Mesodermal cell (in vitro differentiated cells): ENCODE results near the gene FLCN.

Experiments
- H3K27ac ChIP-seq: 2 replicates; pipeline ENCODE4 v1.7.0; 2013; ENCODE audit warnings: mild to moderate bottlenecking, low read depth, low read length, moderate library complexity; ENCODE audit not compliant: severe bottlenecking
- H3K36me3 ChIP-seq: 2 replicates; pipeline ENCODE4 v1.7.1; 2013; ENCODE audit warnings: mild to moderate bottlenecking, low read length, moderate library complexity; ENCODE audit not compliant: control insufficient read depth, insufficient read depth
- H3K4me1 ChIP-seq: one replicate; pipeline ENCODE4 v1.7.1; 2013; ENCODE audit warnings: mild to moderate bottlenecking, low read length; ENCODE audit not compliant: insufficient read depth, control insufficient read depth, poor library complexity, severe bottlenecking
- H3K4me3 ChIP-seq: 2 replicates; pipeline ENCODE4 v1.7.0; 2013; ENCODE audit warnings: low read length, control low read depth, mild to moderate bottlenecking; ENCODE audit not compliant: insufficient read depth, poor library complexity, severe bottlenecking; ENCODE audit errors: extremely low read depth
- H3K9me3 ChIP-seq: 2 replicates; pipeline ENCODE4 v1.7.1; 2013; ENCODE audit warnings: mild to moderate bottlenecking, low read length, moderate library complexity; ENCODE audit not compliant: control insufficient read depth
- WGBS, 2 experiments: methylation state at CpG; one replicate each; pipeline ENCODE4 v1.1.5; 2013; ENCODE audit warnings: missing lambda C conversion rate in 2 of 2; ENCODE audit not compliant: insufficient coverage in 2 of 2; 5-methylcytosine and 5-hydroxymethylcytosine counted together

Gene FLCN

DNA sequence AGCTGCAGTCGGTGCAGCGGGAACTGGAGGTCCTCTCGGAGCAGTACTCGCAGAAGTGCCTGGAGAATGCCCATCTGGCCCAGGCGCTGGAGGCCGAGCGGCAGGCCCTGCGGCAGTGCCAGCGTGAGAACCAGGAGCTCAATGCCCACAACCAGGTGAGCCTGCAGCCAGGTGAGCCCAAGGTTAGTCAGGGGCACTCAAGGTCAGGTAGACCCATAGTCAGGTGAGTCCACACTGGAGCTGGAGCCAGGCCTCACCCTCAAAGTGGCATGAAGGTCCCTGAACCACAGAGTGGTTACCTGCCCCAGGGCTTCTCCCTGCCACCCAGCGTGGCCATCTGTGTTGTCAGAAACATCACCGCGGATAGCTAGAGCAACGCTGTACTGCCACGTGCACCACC, 63.0 kb downstream of the FLCN start:
- Histone ChIP-seq H3K4me1 (peaks cover 12% of the 10 kb centered on the region), H3K27ac (no peak overlapping the region), H3K4me3 (no peak overlapping the region), H3K9me3 (no peaks in the 10 kb centered on the region), H3K36me3 (peaks cover 95% of the 10 kb centered on the region)
- 98 to 100% methylated on average over 10 to 13 of the region's 14 CpGs for WGBS, 2 experiments

DNA sequence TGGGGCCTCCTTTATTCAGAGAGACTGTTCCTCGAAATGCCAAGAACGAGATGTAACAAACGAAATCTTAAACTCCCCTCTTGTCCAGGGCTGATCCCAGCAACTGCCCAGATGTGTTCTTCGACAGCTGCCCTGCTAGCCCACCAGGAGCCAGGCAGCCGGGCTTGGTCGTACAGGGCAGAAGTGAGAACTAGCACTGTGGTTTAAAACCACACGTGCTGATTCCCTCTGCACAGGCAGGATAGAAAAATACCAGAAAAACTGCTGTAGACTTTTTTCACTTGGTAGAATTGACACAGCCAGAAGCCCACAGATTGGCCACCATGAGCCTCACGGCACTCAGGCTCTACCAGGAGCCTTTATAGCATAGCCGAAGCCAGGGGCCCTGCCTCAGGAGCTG, 64.0 kb downstream of the FLCN start:
- H3K36me3 ChIP-seq, result peaks cover 94% of the 10 kb centered on the region
- H3K27ac ChIP-seq, result no peak overlapping the region
- no peak overlapping the region for H3K4me3 ChIP-seq
- peaks cover 12% of the 10 kb centered on the region for H3K4me1 ChIP-seq
- 97 to 98% methylated on average over 9 of the region's 9 CpGs for WGBS, 2 experiments
- H3K9me3 ChIP-seq, result no peaks in the 10 kb centered on the region

DNA sequence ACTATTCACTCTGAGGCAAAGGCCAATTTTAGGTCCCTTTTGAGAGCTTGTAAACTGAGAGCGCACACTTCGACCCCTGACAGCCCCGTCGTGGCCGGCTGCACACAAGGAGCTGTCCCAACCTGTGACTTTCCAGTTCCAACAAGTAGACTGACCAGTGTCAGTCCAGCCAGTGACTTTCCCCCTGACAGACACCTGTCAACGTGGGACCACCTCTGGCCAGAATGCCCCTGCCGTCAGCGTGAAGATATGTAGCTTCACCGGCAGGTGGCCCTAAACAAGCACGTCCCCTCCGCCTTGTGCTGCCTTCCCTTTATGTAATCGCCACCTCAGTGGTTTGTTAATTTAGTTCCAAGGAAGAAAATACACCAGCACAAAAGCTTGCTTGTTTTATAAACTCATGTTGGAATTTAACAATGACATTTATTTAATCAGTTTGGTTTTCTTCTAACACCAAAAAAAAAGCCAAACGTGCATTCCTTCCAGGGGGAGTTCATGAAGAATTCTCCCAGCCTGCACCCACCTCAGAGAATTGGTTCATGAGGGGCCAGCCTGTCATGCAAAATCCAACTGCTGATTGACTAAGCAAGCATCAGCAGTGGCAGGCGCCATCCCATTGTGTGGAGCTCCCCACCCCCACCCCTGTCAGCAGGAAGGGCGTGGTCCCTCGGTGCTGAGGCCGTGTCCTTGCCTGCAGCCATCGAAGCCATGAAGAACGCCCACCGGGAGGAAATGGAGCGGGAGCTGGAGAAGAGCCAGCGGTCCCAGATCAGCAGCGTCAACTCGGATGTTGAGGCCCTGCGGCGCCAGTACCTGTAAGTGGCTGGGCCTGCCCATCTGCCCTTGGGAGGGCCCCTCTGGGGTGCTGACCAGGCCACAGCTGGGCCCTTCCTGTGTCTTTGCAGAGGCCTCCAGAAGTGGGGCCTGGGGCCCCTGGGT, 64.7 kb downstream of the FLCN start:
- Histone ChIP-seq H3K9me3 (no peaks in the 10 kb centered on the region), H3K36me3 (peaks cover 94% of the 10 kb centered on the region), H3K4me1 (peaks cover 12% of the 10 kb centered on the region), H3K27ac (no peak overlapping the region), H3K4me3 (no peak overlapping the region)
- WGBS, 2 experiments, result 77% methylated on average over 18 to 25 of the region's 26 CpGs

DNA sequence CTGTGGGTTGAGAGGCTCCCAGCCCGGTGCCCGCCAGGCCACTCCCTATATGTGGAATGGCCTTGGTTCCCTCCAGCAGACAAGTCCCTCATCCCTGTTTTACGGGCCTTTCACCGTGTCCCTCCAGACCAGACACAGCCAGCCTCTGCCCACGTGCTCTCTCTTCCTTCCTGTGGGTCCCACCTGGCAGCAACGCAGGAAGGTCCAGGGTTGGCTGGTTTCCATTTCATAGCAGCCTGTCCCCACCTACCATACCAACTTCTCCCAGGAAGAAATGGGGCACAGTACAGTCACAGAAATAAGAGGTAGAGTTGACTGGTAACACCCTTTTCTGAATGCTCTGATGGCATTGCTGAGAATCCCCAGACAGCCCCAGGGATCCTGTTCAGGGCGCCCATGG, 65.8 kb downstream of the FLCN start:
- WGBS, 2 experiments, result 99 to 100% methylated on average over 3 to 7 of the region's 7 CpGs
- Histone ChIP-seq H3K36me3 (peaks cover 94% of the 10 kb centered on the region), H3K9me3 (no peaks in the 10 kb centered on the region), H3K27ac (no peak overlapping the region), H3K4me1 (peaks cover 12% of the 10 kb centered on the region), H3K4me3 (no peak overlapping the region)

DNA sequence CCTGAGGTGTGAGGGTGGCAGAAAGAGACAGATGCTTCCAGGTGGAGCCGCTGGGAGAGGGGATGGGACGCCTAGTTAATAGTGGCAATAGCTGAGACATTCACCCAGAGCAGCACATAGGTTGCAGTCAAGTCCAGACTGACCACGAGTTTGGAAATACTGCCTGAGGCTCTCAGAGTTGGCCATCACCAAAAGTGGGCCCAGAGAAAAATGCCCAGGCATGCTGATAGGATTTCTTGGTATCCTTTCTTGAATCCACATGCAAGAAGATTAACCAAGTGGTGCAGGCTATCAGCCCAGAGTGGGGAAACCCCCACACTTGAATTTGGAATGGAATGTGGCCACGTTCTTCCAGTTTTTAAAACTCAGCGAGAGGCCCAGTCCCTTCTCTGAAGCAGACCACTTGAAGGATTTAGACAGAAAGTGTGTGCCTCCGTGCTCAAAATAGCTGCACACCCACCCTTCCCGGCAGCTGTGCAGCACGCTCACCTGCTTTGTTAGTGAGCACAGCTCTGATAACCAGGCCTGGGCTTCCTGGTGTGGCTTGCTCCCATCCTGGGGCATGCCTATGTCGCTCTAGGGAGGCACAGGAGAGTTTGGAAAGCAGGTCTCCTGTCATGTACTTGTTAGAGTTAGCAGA, 66.5 kb downstream of the FLCN start:
- Histone ChIP-seq H3K4me3 (no peak overlapping the region), H3K9me3 (no peaks in the 10 kb centered on the region), H3K36me3 (peaks cover 94% of the 10 kb centered on the region), H3K27ac (no peak overlapping the region), H3K4me1 (peaks cover 12% of the 10 kb centered on the region)
- WGBS, 2 experiments, result 95 to 96% methylated on average over 9 of the region's 9 CpGs

DNA sequence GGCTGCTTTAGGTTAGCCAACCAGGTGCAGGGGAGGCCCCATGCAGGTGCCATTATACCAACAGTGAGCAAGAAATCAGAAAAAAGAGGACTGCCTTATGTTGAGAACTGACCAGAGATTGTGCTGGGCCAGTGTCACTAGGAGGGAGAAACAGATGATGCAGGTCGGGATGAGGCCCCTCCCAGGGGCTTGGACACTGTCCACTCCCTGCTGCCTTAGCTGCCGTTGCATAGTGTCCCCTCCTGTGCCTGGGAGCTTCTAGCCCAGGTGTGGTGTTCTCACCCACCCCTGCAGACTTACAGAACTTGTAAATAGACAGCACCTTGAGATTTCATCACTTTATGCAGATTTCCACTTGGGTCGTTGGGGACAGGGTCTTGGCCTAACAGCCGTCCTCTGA, 67.6 kb downstream of the FLCN start:
- H3K9me3 ChIP-seq, result no peaks in the 10 kb centered on the region
- H3K4me3 ChIP-seq, result no peak overlapping the region
- peaks cover 12% of the 10 kb centered on the region for H3K4me1 ChIP-seq
- peaks cover 94% of the 10 kb centered on the region for H3K36me3 ChIP-seq
- no peak overlapping the region for H3K27ac ChIP-seq
- WGBS, 2 experiments, result 93 to 97% methylated on average over 2 to 3 of the region's 4 CpGs

DNA sequence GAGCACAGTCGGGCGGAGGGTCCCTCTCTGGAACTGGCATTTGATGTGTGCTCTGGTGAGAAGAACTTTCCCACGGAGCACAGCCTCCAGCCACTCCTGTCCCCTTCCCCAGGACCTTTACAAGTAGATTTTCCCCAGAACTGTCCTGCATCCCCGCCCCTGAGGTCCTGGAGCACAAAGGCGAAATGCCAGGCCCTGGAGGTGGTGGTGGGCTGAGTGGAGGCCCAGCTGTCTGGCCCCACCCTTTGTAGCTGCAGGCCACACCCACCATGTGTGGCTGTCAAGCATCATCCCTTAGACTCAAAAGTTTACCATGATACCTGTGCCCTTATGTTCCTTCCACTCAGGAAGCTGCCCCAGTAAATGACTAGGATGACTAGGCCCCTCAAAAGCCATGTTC, 68.6 kb downstream of the FLCN start:
- Histone ChIP-seq H3K36me3 (peaks cover 94% of the 10 kb centered on the region), H3K4me1 (peaks cover 12% of the 10 kb centered on the region), H3K4me3 (no peak overlapping the region), H3K9me3 (no peaks in the 10 kb centered on the region), H3K27ac (no peak overlapping the region)
- 89 to 96% methylated on average over 3 to 4 of the region's 5 CpGs for WGBS, 2 experiments

DNA sequence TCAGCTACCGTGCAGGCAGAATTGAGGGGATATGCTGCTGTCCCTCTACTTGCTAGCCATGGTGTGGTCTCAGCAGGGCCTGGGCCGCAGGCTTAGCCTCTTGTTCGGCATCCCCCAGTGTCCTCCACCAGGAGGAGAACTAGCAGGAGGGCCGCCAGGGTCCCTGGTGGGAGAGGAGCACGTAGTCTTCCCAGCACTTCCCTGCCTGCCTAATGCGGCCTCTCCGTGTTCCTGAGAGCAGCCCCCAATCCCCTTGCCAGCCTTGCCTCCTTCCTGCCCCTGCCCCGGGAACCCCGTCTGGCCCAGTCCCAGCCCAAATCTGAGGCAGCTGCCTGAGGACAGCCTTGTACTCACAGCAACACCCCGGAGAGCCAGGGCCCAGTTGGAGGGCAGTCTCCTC, 69.0 kb downstream of the FLCN start:
- no peak overlapping the region for H3K27ac ChIP-seq
- no peaks in the 10 kb centered on the region for H3K9me3 ChIP-seq
- 89 to 98% methylated on average over 7 to 8 of the region's 10 CpGs for WGBS, 2 experiments
- H3K4me1 ChIP-seq, result peaks cover 12% of the 10 kb centered on the region
- peaks cover 94% of the 10 kb centered on the region for H3K36me3 ChIP-seq
- H3K4me3 ChIP-seq, result no peak overlapping the region

DNA sequence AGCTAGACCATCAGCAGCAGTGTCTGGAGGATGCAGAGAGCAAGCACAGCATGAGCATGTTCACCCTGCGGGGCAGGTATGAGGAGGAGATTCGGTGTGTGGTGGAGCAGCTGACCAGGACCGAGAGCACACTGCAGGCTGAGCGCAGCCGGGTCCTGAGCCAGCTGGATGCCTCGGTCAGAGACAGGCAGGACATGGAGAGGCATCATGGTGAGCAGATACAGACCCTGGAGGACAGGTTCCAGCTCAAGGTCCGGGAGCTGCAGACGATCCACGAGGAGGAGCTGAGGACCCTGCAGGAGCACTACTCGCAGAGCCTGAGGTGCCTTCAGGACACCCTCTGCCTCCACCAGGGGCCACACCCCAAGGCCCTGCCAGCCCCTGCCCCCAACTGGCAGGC, 69.6 kb downstream of the FLCN start:
- H3K4me3 ChIP-seq, result no peak overlapping the region
- peaks cover 94% of the 10 kb centered on the region for H3K36me3 ChIP-seq
- no peaks in the 10 kb centered on the region for H3K9me3 ChIP-seq
- 98% methylated on average over 10 of the region's 10 CpGs for WGBS, 2 experiments
- H3K4me1 ChIP-seq, result peaks cover 10% of the 10 kb centered on the region
- H3K27ac ChIP-seq, result no peak overlapping the region

DNA sequence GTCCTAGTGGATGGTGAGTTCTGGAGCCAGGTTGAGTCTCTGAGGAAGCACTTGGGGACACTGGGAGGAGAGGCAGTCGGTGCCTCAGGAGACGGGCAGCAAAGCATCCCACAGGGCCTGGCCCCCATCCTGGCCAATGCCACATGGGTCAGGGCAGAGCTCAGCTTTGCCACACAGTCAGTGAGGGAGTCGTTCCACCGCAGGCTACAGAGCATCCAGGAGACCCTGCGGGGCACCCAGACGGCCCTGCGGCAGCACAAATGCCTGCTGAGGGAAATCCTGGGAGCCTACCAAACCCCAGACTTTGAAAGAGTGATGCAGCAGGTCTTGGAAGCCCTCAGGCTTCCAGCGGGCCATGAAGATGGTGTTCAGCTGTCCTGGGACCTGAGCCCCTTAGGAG, 70.5 kb downstream of the FLCN start:
- Histone ChIP-seq H3K4me1 (peaks cover 5% of the 10 kb centered on the region), H3K4me3 (no peak overlapping the region), H3K27ac (no peak overlapping the region), H3K9me3 (no peaks in the 10 kb centered on the region), H3K36me3 (peaks cover 95% of the 10 kb centered on the region)
- WGBS, 2 experiments, result 90 to 94% methylated on average over 5 to 8 of the region's 8 CpGs
